SK-MEL-5 (cell line): Measurements from ENCODE around the gene LHX2. TPM values are rescaled to one million over a fixed set of nuclear protein-coding genes. Genes with fewer than 3 reads are reported as not detected.
A peak's percentile ranks its signal among the peaks of the same experiment; 100 is the strongest.

ENCODE experiments used
- DNase-seq: peaks from one replicate; pipeline ENCODE4 v3.0.0-alpha.2; 2016; ENCODE audit warnings: low read depth, low spot score
- in situ Hi-C: cut with HindIII; loops from 2 replicates; pipeline ENCODE4 v1.10.0; 2016; ENCODE audit warnings: low sequenced_read_pairs, high pct_unique_total_duplicates, low pct_unique_long_range_greater_than_20kb
- total RNA-seq: library from RNA; depleted of rRNA; stranded (reverse); fragments of >200 nt; shearing (Covaris generic); gene quantifications from 2 replicates; pipeline ENCODE4 v1.2.3, GENCODE V29; 2014

Gene LHX2
- total RNA-seq, 1 experiment from 2014 or later, result not detected

- DNase-seq, result no peak
- in situ Hi-C loops, result no loop called here
Observed at GRCh38 chr9:124018730-124019697, 7.4 kb downstream of the LHX2 start.

GRCh38 chr9:124019771-124020519, 8.4 kb downstream of the LHX2 start:
- in situ Hi-C loops, result no loop called here
- no peak for DNase-seq

DNA sequence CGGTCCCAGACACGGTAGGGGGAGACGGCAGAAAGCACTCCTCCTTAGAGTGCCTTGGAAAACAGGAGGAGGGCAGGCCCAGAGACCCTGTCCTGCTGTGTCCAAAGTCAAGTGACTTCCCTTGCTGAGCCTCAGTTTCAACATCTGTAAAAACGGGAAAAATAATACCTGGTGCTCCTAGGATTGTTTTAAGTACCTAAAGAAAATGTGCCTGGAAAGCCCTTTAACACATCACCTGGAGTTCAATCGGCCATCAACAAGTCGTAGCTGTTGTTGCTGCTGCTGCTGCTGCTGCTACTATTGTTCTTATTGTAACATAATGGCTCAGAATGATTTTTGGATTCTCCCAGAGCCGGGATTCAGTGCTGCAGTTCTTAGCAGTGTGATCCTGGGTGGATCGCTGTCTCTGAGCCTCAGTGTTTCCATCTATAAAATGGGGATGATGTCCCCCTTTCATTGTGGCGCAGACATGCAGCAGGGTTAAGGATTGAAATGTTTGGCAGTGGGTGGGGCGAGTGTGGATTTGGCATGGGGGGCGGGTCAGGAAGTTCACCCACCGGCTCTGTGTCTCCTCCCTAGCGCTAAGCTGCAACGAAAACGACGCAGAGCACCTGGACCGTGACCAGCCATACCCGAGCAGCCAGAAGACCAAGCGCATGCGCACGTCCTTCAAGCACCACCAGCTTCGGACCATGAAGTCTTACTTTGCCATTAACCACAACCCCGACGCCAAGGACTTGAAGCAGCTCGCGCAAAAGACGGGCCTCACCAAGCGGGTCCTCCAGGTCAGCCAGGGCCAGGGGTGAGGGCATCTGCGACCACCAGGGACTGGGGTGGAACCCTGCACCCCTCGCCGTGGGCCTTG, 9.2 kb downstream of the LHX2 start:
- DNase-seq, result no peak
- in situ Hi-C loops, result no loop called here

DNA sequence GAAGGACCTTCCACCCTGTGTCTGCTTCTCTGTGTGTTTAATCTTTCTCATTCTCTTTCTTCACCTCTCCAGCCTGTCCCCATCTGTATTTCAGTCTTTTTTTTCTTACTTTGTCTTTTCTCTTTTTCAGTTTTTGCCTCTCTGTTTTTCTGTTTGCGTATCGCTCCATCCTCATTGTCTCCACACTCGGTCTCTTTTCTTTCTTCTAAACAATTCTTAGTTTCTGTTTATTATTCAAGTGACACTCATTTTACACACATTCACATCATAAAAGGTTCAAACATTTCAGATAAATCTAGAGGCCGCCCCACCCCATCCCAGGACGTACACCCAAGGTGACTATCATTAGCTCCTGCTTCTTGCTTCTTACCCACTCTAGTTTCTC, 9.8 kb downstream of the LHX2 start:
- no peak for DNase-seq
- in situ Hi-C loops, result no loop called here

GRCh38 chr9:124022201-124023121, 10.9 kb downstream of the LHX2 start:
- no peak for DNase-seq
- in situ Hi-C loops, result no loop called here

GRCh38 chr9:124024107-124024506, 12.5 kb downstream of the LHX2 start:
- in situ Hi-C loops, result no loop called here

GRCh38 chr9:124029617-124030016, 18.0 kb downstream of the LHX2 start:
- in situ Hi-C loops, result no loop called here
- no peak for DNase-seq

More at GRCh38 chr9:124024107-124024506, 12.5 kb downstream of the LHX2 start:
- no peak for DNase-seq

DNA sequence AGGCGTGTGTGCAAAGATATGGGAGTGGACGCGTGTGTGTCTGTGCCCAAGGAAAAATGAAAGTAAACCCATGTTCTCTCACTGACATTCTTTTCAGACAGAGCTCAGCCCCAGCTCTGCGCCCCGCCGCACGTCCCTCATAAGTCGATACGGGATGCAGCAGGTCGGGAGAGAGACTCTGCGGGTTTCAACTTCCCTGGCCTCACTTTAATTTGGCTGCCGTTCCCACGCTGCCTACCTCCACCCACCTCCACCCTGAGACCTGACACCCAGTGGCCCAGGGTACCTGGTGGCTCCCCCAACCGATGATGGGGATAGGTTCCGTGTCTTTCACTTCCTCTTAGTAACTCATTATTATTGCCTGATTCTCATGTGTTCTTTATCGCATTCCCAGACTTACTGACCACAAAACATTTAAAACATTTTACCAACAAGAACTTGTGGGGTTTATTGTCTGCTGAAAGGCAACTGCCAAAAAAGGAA, 19.4 kb downstream of the LHX2 start:
- in situ Hi-C loops, result no loop called here
- DNase-seq, result no peak

- in situ Hi-C loops, result no loop called here
- no peak for DNase-seq
Observed at GRCh38 chr9:124032247-124032646, 20.7 kb downstream of the LHX2 start.

DNA sequence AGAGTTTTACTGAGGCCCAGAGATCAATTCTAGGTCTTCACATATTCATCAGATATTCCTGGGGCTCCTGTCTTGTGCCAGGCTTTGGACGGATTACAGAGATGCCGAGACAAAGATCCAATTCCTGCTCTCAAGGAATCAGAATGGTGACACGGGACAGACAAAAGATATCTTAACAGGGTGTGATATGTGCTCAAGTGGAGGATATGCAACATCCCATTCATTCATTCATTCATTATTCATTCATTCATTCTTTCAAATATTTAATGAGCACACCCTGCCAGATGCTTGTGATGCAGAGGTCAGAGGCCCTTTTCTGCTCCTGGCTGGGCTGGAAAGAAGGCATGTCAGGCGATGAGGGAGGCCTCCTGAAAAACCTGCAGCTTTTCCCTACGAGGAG, 21.8 kb downstream of the LHX2 start:
- DNase-seq, result no peak
- in situ Hi-C loops, result no loop called here

DNA sequence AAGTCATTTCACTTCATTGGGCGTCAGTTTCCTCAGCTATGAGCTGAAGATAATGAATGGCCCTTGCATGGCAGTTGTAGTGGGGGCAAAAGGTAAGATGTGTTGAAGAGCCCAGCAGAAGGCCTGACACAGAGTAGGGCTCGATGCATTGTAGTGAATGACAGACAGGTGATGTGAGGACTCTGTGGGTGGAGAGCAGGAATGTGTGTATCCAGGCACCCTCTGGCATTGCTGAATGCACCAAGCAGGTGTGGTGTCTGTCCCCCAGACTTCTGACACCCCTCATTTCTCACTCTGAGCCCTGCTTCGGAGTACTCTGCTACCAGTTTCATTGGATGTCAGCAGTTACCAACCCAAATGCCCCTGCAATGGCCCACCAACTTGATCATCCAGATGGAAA, 22.4 kb downstream of the LHX2 start:
- in situ Hi-C loops, result no loop called here
- DNase-seq, result no peak

- in situ Hi-C loops, result no loop called here
- DNase-seq, result no peak
Observed at GRCh38 chr9:124035001-124035650, 23.6 kb downstream of the LHX2 start.

- DNase-seq, result no peak
Observed at GRCh38 chr9:124036578-124036977, 25.0 kb downstream of the LHX2 start.

DNA sequence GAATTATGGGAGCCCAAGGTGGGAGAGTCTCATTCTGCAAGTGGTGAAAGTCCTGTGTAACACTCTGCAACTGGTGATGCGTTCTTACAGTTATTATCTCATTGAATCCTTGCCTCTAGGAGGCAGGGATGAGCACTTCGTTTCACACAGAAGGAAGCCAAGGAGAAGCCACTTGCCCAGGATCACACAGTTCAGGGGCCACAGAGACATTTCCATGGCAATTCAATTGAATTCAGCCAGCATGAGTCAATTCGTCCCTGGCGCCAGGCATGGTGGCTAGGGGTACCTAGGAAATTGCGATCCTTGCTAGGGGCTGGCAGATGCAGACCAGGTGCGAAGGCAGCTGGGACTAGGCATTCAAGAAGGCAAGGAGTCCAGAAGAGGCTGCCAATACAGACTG, 26.2 kb downstream of the LHX2 start:
- in situ Hi-C loops, result no loop called here
- DNase-seq, result peak; percentile 64

More at GRCh38 chr9:124036578-124036977, 25.0 kb downstream of the LHX2 start:
- in situ Hi-C loops, result no loop called here

- in situ Hi-C loops, result no loop called here
- no peak for DNase-seq
Observed at GRCh38 chr9:124038239-124038638, 26.7 kb downstream of the LHX2 start.
